ENCODE measurements around the gene ZNF396. TPM values are rescaled to one million over a fixed set of nuclear protein-coding genes. Genes with fewer than 3 reads are reported as not detected.

The ZNF396 gene
- total and polyA plus RNA-seq, 2 experiments from 2014 or later = 2.0 to 3.4 TPM

- Histone ChIP-seq H3K9me3 (ENCODE audit: low read depth) (no peaks in the 10 kb centered on the region), H3K9me2 (replicated peaks; ENCODE audit: insufficient read depth) (no peaks in the 10 kb centered on the region), H3K4me1 (ENCODE audit: insufficient read depth) (no peaks in the 10 kb centered on the region), H3K79me2 (no peaks in the 10 kb centered on the region), H2AFZ (no peak overlapping the region), H4K20me1 (ENCODE audit: insufficient read depth, poor library complexity, severe bottlenecking) (no peaks in the 10 kb centered on the region), H3K27ac (no peak overlapping the region), H3K4me2 (no peak overlapping the region), H3K4me3 (no peak overlapping the region), H3K27me3 (no peaks in the 10 kb centered on the region), H3K36me3 (replicated peaks; ENCODE audit: insufficient read depth, low read depth) (no peaks in the 10 kb centered on the region)
- no peak for DNase-seq (ENCODE audit: low spot score)
- TF ChIP-seq EZH2phosphoT487 (IDR thresholded peaks at IDR 0.05; ENCODE audit: low read depth, severe bottlenecking, unreplicated experiment) (no peak), EZH2 (IDR thresholded peaks at IDR 0.05; ENCODE audit: borderline replicate concordance) (no peak)
- 92% methylated on average over 7 of the region's 7 CpGs for whole genome bisulfite sequencing (ENCODE audit: low lambda C conversion rate, missing lambda C conversion rate)
Observed at GRCh38 chr18:35410561-35410960, 33.4 kb upstream of the ZNF396 start.

DNA sequence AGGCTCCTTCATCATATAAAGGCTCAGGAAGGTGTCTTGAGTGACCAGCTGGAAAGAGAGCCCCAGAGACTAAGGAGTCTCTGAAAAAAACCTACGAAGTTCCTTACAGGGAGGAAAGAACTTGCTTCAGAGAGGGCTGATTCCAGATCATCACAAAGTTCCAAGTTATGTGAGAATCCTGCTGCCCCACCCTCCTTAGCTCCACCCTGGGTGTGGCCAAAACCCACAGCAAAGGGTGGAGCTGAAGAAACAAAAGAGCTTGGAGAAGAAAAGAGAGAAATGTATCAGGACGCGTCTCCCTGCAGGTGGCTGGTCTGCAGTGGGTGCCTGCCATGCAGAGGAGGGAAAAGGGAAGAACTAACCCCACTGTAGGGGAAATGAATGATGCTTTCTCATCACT lies 32.8 kb upstream of the ZNF396 start:
- no peaks in the 10 kb centered on the region for H3K4me1 ChIP-seq (ENCODE audit: insufficient read depth)
- H3K36me3 ChIP-seq (replicated peaks; ENCODE audit: insufficient read depth, low read depth) = no peaks in the 10 kb centered on the region
- DNase-seq (ENCODE audit: low spot score) = no peak
- no peaks in the 10 kb centered on the region for H3K79me2 ChIP-seq
- no peak overlapping the region for H3K4me2 ChIP-seq
- no peak overlapping the region for H3K27ac ChIP-seq
- TF ChIP-seq EZH2phosphoT487 (IDR thresholded peaks at IDR 0.05; ENCODE audit: low read depth, severe bottlenecking, unreplicated experiment) (no peak), EZH2 (IDR thresholded peaks at IDR 0.05; ENCODE audit: borderline replicate concordance) (no peak), CTCF (IDR thresholded peaks at IDR 0.05; ENCODE audit: poor library complexity) (no peak)
- H2AFZ ChIP-seq = no peak overlapping the region
- no peaks in the 10 kb centered on the region for H3K9me3 ChIP-seq (ENCODE audit: low read depth)
- 92% methylated on average over 3 of the region's 3 CpGs for WGBS (ENCODE audit: low lambda C conversion rate, missing lambda C conversion rate)
- H4K20me1 ChIP-seq (ENCODE audit: insufficient read depth, poor library complexity, severe bottlenecking) = no peaks in the 10 kb centered on the region
- H3K4me3 ChIP-seq = no peak overlapping the region
- no peaks in the 10 kb centered on the region for H3K27me3 ChIP-seq
- no peaks in the 10 kb centered on the region for H3K9me2 ChIP-seq (replicated peaks; ENCODE audit: insufficient read depth)

GRCh38 chr18:35408843-35409261 lies 31.7 kb upstream of the ZNF396 start:
- 67% methylated on average over 5 of the region's 5 CpGs for WGBS (ENCODE audit: low lambda C conversion rate, missing lambda C conversion rate)
- Histone ChIP-seq H3K9me2 (replicated peaks; ENCODE audit: insufficient read depth) (no peaks in the 10 kb centered on the region), H3K36me3 (replicated peaks; ENCODE audit: insufficient read depth, low read depth) (no peaks in the 10 kb centered on the region), H3K79me2 (no peaks in the 10 kb centered on the region), H3K27me3 (no peaks in the 10 kb centered on the region), H3K4me1 (ENCODE audit: insufficient read depth) (no peaks in the 10 kb centered on the region), H4K20me1 (ENCODE audit: insufficient read depth, poor library complexity, severe bottlenecking) (no peaks in the 10 kb centered on the region), H3K27ac (no peak overlapping the region), H2AFZ (no peak overlapping the region), H3K4me3 (no peak overlapping the region), H3K9me3 (ENCODE audit: low read depth) (no peaks in the 10 kb centered on the region), H3K4me2 (no peak overlapping the region)
- DNase-seq (ENCODE audit: low spot score) = peak; percentile 30
- TF ChIP-seq CTCF (IDR thresholded peaks at IDR 0.05; ENCODE audit: poor library complexity) = no peak
- no peak for TF ChIP-seq EZH2 (IDR thresholded peaks at IDR 0.05; ENCODE audit: borderline replicate concordance)
- no peak for TF ChIP-seq EZH2phosphoT487 (IDR thresholded peaks at IDR 0.05; ENCODE audit: low read depth, severe bottlenecking, unreplicated experiment)

- Histone ChIP-seq H3K27me3 (no peaks in the 10 kb centered on the region), H3K27ac (no peak overlapping the region), H3K79me2 (no peaks in the 10 kb centered on the region), H3K4me3 (no peak overlapping the region), H3K4me2 (no peak overlapping the region), H4K20me1 (ENCODE audit: insufficient read depth, poor library complexity, severe bottlenecking) (no peaks in the 10 kb centered on the region), H3K9me2 (replicated peaks; ENCODE audit: insufficient read depth) (no peaks in the 10 kb centered on the region), H3K9me3 (ENCODE audit: low read depth) (no peaks in the 10 kb centered on the region), H3K4me1 (ENCODE audit: insufficient read depth) (no peaks in the 10 kb centered on the region), H3K36me3 (replicated peaks; ENCODE audit: insufficient read depth, low read depth) (no peaks in the 10 kb centered on the region), H2AFZ (no peak overlapping the region)
- WGBS (ENCODE audit: low lambda C conversion rate, missing lambda C conversion rate) = 34% methylated on average over 5 of the region's 5 CpGs
- DNase-seq (ENCODE audit: low spot score) = peak; percentile 84
- TF ChIP-seq EZH2 (IDR thresholded peaks at IDR 0.05; ENCODE audit: borderline replicate concordance) (no peak), CTCF (IDR thresholded peaks at IDR 0.05; ENCODE audit: poor library complexity) (peak; percentile 84)
Observed at GRCh38 chr18:35407871-35408481, 30.8 kb upstream of the ZNF396 start.

Data from hepatocyte (in vitro differentiated cells).